ENCODE measurements around the gene RYR2.

RYR2 gene

GRCh38 chr1:237509748-237510147 is 467.8 kb downstream of the RYR2 start:
- ChIA-PET POLR2A (no interaction called here), CTCF (no interaction called here)
- DNase-seq (ENCODE audit: extremely low spot score), result no peak
- no peak for TF ChIP-seq HDGF (IDR thresholded peaks at IDR 0.05; ENCODE audit: borderline replicate concordance)
- TF ChIP-seq SP1 (IDR thresholded peaks at IDR 0.05), result no peak
- no peak for TF ChIP-seq BHLHE40 (IDR thresholded peaks at IDR 0.05; ENCODE audit: borderline replicate concordance)
- no peak for TF ChIP-seq NFRKB (IDR thresholded peaks at IDR 0.05)
- TF ChIP-seq, protein P1, sequence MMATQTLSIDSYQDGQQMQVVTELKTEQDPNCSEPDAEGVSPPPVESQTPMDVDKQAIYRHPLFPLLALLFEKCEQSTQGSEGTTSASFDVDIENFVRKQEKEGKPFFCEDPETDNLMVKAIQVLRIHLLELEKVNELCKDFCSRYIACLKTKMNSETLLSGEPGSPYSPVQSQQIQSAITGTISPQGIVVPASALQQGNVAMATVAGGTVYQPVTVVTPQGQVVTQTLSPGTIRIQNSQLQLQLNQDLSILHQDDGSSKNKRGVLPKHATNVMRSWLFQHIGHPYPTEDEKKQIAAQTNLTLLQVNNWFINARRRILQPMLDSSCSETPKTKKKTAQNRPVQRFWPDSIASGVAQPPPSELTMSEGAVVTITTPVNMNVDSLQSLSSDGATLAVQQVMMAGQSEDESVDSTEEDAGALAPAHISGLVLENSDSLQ (IDR thresholded peaks at IDR 0.05), result no peak
- TF ChIP-seq FOXK2 (IDR thresholded peaks at IDR 0.05), result no peak
- no peak for TF ChIP-seq ARNT (IDR thresholded peaks at IDR 0.05)
- no peak for TF ChIP-seq SUZ12 (IDR thresholded peaks at IDR 0.05)
- TF ChIP-seq ZNF384 (IDR thresholded peaks at IDR 0.05), result no peak
- no peak for TF ChIP-seq L3MBTL2 (conservative IDR thresholded peaks at IDR 0.05)
- no peak for TF ChIP-seq FOXM1 (IDR thresholded peaks at IDR 0.05; ENCODE audit: borderline replicate concordance)
- TF ChIP-seq CTBP1 (IDR thresholded peaks at IDR 0.05; ENCODE audit: borderline replicate concordance), result no peak
- TF ChIP-seq FOXA1 (IDR thresholded peaks at IDR 0.05), result no peak
- TF ChIP-seq LEF1 (IDR thresholded peaks at IDR 0.05; ENCODE audit: borderline replicate concordance), result no peak
- no peak for TF ChIP-seq ELF4 (IDR thresholded peaks at IDR 0.05)
- TF ChIP-seq TARDBP (IDR thresholded peaks at IDR 0.05), result no peak

DNA sequence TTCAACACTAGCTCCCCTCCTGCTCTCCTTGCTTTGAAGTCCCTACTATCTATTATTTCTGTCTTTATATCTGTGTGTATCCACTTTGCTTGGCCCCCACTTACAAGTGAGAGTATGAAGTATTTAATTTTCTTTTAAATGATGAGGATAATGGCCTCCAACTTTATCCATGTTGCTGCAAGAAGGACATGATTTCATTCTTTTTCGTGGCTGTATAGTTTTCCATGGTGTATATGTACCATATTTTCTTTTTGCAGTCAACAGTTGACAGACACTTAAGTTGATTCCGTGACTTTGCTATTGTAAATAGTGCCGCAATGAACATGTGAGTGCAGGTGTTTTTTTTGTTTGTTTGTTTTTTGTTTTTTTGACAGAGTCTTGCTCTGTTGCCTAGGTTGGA is 483.1 kb downstream of the RYR2 start:
- CTCF ChIA-PET, result no interaction called here
- POLR2A ChIA-PET, result no interaction called here
- no peak for TF ChIP-seq TARDBP (IDR thresholded peaks at IDR 0.05)
- TF ChIP-seq FOXM1 (IDR thresholded peaks at IDR 0.05; ENCODE audit: borderline replicate concordance), result no peak
- no peak for TF ChIP-seq ELF4 (IDR thresholded peaks at IDR 0.05)
- TF ChIP-seq CTBP1 (IDR thresholded peaks at IDR 0.05; ENCODE audit: borderline replicate concordance), result no peak
- TF ChIP-seq ZNF384 (IDR thresholded peaks at IDR 0.05), result no peak
- TF ChIP-seq FOXA1 (IDR thresholded peaks at IDR 0.05), result no peak
- TF ChIP-seq SP1 (IDR thresholded peaks at IDR 0.05), result no peak
- TF ChIP-seq BHLHE40 (IDR thresholded peaks at IDR 0.05; ENCODE audit: borderline replicate concordance), result no peak
- TF ChIP-seq, protein P1 (IDR thresholded peaks at IDR 0.05), result no peak
- TF ChIP-seq SUZ12 (IDR thresholded peaks at IDR 0.05), result no peak

DNA sequence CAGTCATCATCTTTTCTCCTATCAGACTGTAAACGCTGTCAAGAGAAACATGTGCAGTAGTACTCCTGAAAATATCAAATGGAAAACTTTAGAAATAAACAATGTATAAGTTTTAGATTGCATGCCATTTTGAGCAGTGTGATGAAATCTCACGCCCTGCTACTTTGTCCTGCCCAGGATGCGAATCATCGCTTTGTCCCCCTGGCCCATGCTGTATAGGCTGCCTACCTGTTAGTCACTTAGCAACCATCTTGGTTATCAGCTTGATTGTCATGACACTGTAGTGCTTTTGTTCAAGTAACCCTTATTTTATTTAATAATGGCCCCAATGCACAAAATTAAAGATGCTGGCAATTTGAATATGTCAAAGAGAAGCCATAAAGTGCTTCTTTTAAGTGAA is 485.8 kb downstream of the RYR2 start:
- CTCF ChIA-PET, result no interaction called here
- TF ChIP-seq SUZ12 (IDR thresholded peaks at IDR 0.05) (no peak), FOXA1 (IDR thresholded peaks at IDR 0.05) (no peak), CTBP1 (IDR thresholded peaks at IDR 0.05; ENCODE audit: borderline replicate concordance) (no peak), TARDBP (IDR thresholded peaks at IDR 0.05) (no peak), HDGF (IDR thresholded peaks at IDR 0.05; ENCODE audit: borderline replicate concordance) (no peak), ARNT (IDR thresholded peaks at IDR 0.05) (no peak), ELF4 (IDR thresholded peaks at IDR 0.05) (no peak), L3MBTL2 (conservative IDR thresholded peaks at IDR 0.05) (no peak), LEF1 (IDR thresholded peaks at IDR 0.05; ENCODE audit: borderline replicate concordance) (no peak), BHLHE40 (IDR thresholded peaks at IDR 0.05; ENCODE audit: borderline replicate concordance) (no peak), NFRKB (IDR thresholded peaks at IDR 0.05) (no peak), ZNF384 (IDR thresholded peaks at IDR 0.05) (no peak), SP1 (IDR thresholded peaks at IDR 0.05) (no peak), FOXM1 (IDR thresholded peaks at IDR 0.05; ENCODE audit: borderline replicate concordance) (no peak), FOXK2 (IDR thresholded peaks at IDR 0.05) (no peak)
- TF ChIP-seq, protein P1 (IDR thresholded peaks at IDR 0.05), result no peak

More for the DNA sequence above, 483.1 kb downstream of the RYR2 start:
- DNase-seq (ENCODE audit: extremely low spot score), result no peak

DNA sequence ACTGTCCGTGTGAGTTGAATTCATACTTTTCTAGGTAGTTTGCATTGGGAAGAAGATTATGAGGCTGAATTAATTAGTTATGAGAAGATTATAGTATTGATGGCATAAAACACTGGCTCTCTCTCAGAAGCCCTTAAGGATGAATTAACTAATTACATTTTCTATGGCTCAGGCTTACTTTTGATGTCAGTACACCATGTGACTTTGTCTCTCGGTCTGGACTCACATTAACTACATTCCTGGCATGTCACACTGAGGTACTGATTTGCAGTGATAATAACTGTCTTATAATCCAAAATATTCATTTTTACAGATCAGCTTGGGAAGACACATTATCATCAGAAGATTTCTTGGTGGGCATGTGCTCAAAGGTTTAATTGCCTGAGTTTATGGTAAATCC is 486.6 kb downstream of the RYR2 start:
- ChIA-PET CTCF (no interaction called here), POLR2A (no interaction called here)
- no peak for DNase-seq (ENCODE audit: extremely low spot score)
- TF ChIP-seq FOXM1 (IDR thresholded peaks at IDR 0.05; ENCODE audit: borderline replicate concordance) (no peak), HDGF (IDR thresholded peaks at IDR 0.05; ENCODE audit: borderline replicate concordance) (no peak), LEF1 (IDR thresholded peaks at IDR 0.05; ENCODE audit: borderline replicate concordance) (no peak), SUZ12 (IDR thresholded peaks at IDR 0.05) (no peak), FOXK2 (IDR thresholded peaks at IDR 0.05) (no peak), NFRKB (IDR thresholded peaks at IDR 0.05) (no peak), TARDBP (IDR thresholded peaks at IDR 0.05) (no peak), ARNT (IDR thresholded peaks at IDR 0.05) (no peak), FOXA1 (IDR thresholded peaks at IDR 0.05) (no peak), L3MBTL2 (conservative IDR thresholded peaks at IDR 0.05) (no peak)
- TF ChIP-seq, protein P1 (IDR thresholded peaks at IDR 0.05), result no peak

More for the DNA sequence above, 485.8 kb downstream of the RYR2 start:
- POLR2A ChIA-PET, result no interaction called here
- DNase-seq (ENCODE audit: extremely low spot score), result no peak

DNA sequence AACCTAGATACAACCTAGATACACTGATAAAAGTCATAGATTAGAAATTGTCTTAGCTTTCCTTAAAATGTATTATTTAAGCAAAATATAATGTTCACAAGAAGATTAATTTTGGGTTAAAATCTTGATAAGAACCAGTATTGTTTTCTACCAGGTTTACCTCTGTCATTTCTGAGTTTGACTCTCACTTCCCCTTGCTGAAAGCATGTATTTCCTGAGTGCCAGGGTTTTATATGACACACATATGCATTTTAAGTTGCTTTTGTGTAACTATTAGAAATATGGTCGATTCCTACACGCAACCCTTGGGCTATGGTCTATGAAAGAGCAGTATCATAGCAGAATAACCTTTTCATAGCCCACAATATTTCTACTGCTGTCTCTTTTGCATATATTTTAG is 497.1 kb downstream of the RYR2 start:
- TF ChIP-seq SP1 (IDR thresholded peaks at IDR 0.05) (no peak), FOXM1 (IDR thresholded peaks at IDR 0.05; ENCODE audit: borderline replicate concordance) (no peak), HDGF (IDR thresholded peaks at IDR 0.05; ENCODE audit: borderline replicate concordance) (no peak), TARDBP (IDR thresholded peaks at IDR 0.05) (no peak), BHLHE40 (IDR thresholded peaks at IDR 0.05; ENCODE audit: borderline replicate concordance) (no peak), FOXK2 (IDR thresholded peaks at IDR 0.05) (no peak), SUZ12 (IDR thresholded peaks at IDR 0.05) (no peak), ZNF384 (IDR thresholded peaks at IDR 0.05) (no peak)
- TF ChIP-seq, protein P1 (IDR thresholded peaks at IDR 0.05), result no peak
- no peak for DNase-seq (ENCODE audit: extremely low spot score)
- ChIA-PET CTCF (no interaction called here), POLR2A (no interaction called here)

Data from HEK293T (cell line).